CD4-positive, alpha-beta T cell treated with Interleukin-15 for 1 hour (primary cell): Measurements from ENCODE around the gene AHSA1.
"Not testable (repeated sequence)": the region's sequence is repeated elsewhere in the genome, so short reads cannot be mapped to it uniquely, and the experiment has no call there.

Experiments
- DNase-seq: peaks from one replicate; pipeline ENCODE4 v3.0.0-alpha.2; 2020

AHSA1 gene

GRCh38 chr14:77457522-77458248, at the start of gene AHSA1, which contains the start of gene VIPAS39:
TSS of gene AHSA1 (plus strand) at chr14:77458093. CDS start at chr14:77458190, 97 bp downstream.
TSS of gene VIPAS39 (minus strand) at chr14:77457601. CDS start at chr14:77454102, 3,499 bp downstream.
- peak; percentile 96 for DNase-seq

- DNase-seq: no peak
Observed at GRCh38 chr14:77409131-77409533, 48.8 kb upstream of the AHSA1 start.

- DNase-seq: not testable (repeated sequence)
Observed at GRCh38 chr14:77415403-77416030, 42.4 kb upstream of the AHSA1 start.

- DNase-seq: not testable (repeated sequence)
Observed at GRCh38 chr14:77416098-77416497, 41.8 kb upstream of the AHSA1 start.

GRCh38 chr14:77416836-77417235, 41.1 kb upstream of the AHSA1 start:
- DNase-seq: no peak

- no peak for DNase-seq
Observed at GRCh38 chr14:77421201-77421600, 36.7 kb upstream of the AHSA1 start.

- no peak for DNase-seq
Observed at GRCh38 chr14:77423423-77423822, 34.5 kb upstream of the AHSA1 start, which contains the start of gene NOXRED1. TSS of gene NOXRED1 (minus strand) at chr14:77423523. CDS start at chr14:77422889, 634 bp downstream.

GRCh38 chr14:77424862-77425261, 33.0 kb upstream of the AHSA1 start:
- DNase-seq: no peak

- DNase-seq: no peak
Observed at GRCh38 chr14:77426396-77426795, 31.5 kb upstream of the AHSA1 start.

- no peak for DNase-seq
Observed at GRCh38 chr14:77436042-77436441, 21.9 kb upstream of the AHSA1 start.

- DNase-seq: no peak
Observed at GRCh38 chr14:77438596-77438995, 19.3 kb upstream of the AHSA1 start.

- DNase-seq: no peak
Observed at GRCh38 chr14:77439861-77440260, 18.0 kb upstream of the AHSA1 start.

GRCh38 chr14:77442196-77442595, 15.7 kb upstream of the AHSA1 start:
- no peak for DNase-seq

- no peak for DNase-seq
Observed at GRCh38 chr14:77455966-77456640, 1.8 kb upstream of the AHSA1 start.

- no peak for DNase-seq
Observed at GRCh38 chr14:77457115-77457521, 775 bp upstream of the AHSA1 start.

GRCh38 chr14:77458249-77458950, 507 bp downstream of the AHSA1 start:
- peak; percentile 21 for DNase-seq

- peak; percentile 35 for DNase-seq
Observed at GRCh38 chr14:77459072-77459723, 1.3 kb downstream of the AHSA1 start.

- DNase-seq: no peak
Observed at GRCh38 chr14:77467801-77468200, 9.9 kb downstream of the AHSA1 start.

GRCh38 chr14:77469067-77469505, 11.2 kb downstream of the AHSA1 start:
- DNase-seq: no peak

GRCh38 chr14:77469539-77469938, 11.6 kb downstream of the AHSA1 start:
- DNase-seq: no peak

GRCh38 chr14:77470224-77470870, 12.5 kb downstream of the AHSA1 start:
- DNase-seq: no peak

GRCh38 chr14:77473921-77474320, 16.0 kb downstream of the AHSA1 start:
- no peak for DNase-seq
